IMR-90 (cell line): ENCODE data around the gene PAXX. TPM values are rescaled to one million over a fixed set of nuclear protein-coding genes. Genes with fewer than 3 reads are reported as not detected.

ENCODE experiments used
- ATAC-seq: fragments of 200-7000 bp; cut with Tn5 transposase; 2 replicates; pipeline ENCODE4 v1.9.1; 2020; ENCODE audit warnings: low read depth, mild to moderate bottlenecking, moderate library complexity
- BruUV-seq: library from RNA; stranded (reverse); fragments of 400-500 nt; replicated peaks from 2 replicates; lab custom pipeline; 2021; lab: Mats Ljungman, UMichigan
- CTCF ChIA-PET: fragments of 300-600 bp; formaldehyde crosslinking; extraction: SDS; loops from one replicate; lab custom pipeline; 2021; ENCODE audit warnings: antibody characterized with exemption; lab: Yijun Ruan, JAX
- POLR2A ChIA-PET: fragments of 300-600 bp; sonication (Branson Sonifier 250); formaldehyde crosslinking; loops from one replicate; lab custom pipeline; 2022; ENCODE audit warnings: antibody characterized with exemption; ENCODE audit not compliant: unreplicated experiment; lab: Charles Lee
- DNase-seq: peaks from one replicate; pipeline ENCODE4 v3.0.0; 2013
- H2AFZ ChIP-seq: replicated peaks from 2 replicates; pipeline ENCODE3; 2013; ENCODE audit warnings: low read length, mild to moderate bottlenecking; ENCODE audit not compliant: poor library complexity
- H2AK5ac ChIP-seq: 2 replicates; pipeline ENCODE4 v1.6.1; 2013; ENCODE audit warnings: low read depth, low read length, inconsistent platforms
- H2AK9ac ChIP-seq: replicated peaks from 2 replicates; pipeline ENCODE3; 2013; ENCODE audit warnings: mild to moderate bottlenecking, low read depth, low read length, moderate library complexity; ENCODE audit not compliant: poor library complexity
- H2BK120ac ChIP-seq: 2 replicates; pipeline ENCODE4 v1.6.1; 2013; ENCODE audit warnings: low read depth, low read length, inconsistent platforms
- H2BK15ac ChIP-seq: 3 replicates; pipeline ENCODE4 v1.6.1; 2013; ENCODE audit warnings: low read depth, low read length, inconsistent platforms
- H2BK20ac ChIP-seq: 2 replicates; pipeline ENCODE4 v1.6.1; 2013; ENCODE audit warnings: low read depth, mild to moderate bottlenecking, inconsistent platforms, low read length, moderate library complexity
- H2BK5ac ChIP-seq: 2 replicates; pipeline ENCODE4 v1.6.1; 2013; ENCODE audit warnings: mild to moderate bottlenecking, low read depth, low read length, inconsistent platforms; ENCODE audit not compliant: poor library complexity, severe bottlenecking
- H3K14ac ChIP-seq: replicated peaks from 2 replicates; pipeline ENCODE4 v1.6.1; 2013; ENCODE audit warnings: low read depth, low read length, inconsistent platforms
- H3K18ac ChIP-seq: 2 replicates; pipeline ENCODE4 v1.6.1; 2013; ENCODE audit warnings: low read depth, low read length, control low read depth
- H3K23ac ChIP-seq: 2 replicates; pipeline ENCODE4 v1.6.1; 2013; ENCODE audit warnings: low read depth, low read length, inconsistent platforms
- H3K27ac ChIP-seq: 2 replicates; pipeline ENCODE4 v1.5.1; 2013; ENCODE audit warnings: mild to moderate bottlenecking, control low read depth, low read length; ENCODE audit not compliant: insufficient read depth
- H3K27me3 ChIP-seq: 2 replicates; pipeline ENCODE4 v1.6.1; 2013; ENCODE audit warnings: low read length; ENCODE audit not compliant: control insufficient read depth, insufficient read depth
- H3K36me3 ChIP-seq: 2 replicates; pipeline ENCODE4 v1.6.1; 2013; ENCODE audit warnings: low read length, mixed read lengths; ENCODE audit not compliant: control insufficient read depth, insufficient read depth
- H3K4ac ChIP-seq: 2 replicates; pipeline ENCODE4 v1.6.1; 2013; ENCODE audit warnings: low read depth, low read length, inconsistent platforms
- H3K4me1 ChIP-seq: 2 replicates; pipeline ENCODE4 v1.6.1; 2013; ENCODE audit warnings: low read length, mixed read lengths; ENCODE audit not compliant: control insufficient read depth, insufficient read depth
- H3K4me2 ChIP-seq: 2 replicates; pipeline ENCODE4 v1.6.1; 2013; ENCODE audit warnings: low read depth, mild to moderate bottlenecking, control low read depth, low read length, moderate library complexity
- H3K4me3 ChIP-seq: 2 replicates; pipeline ENCODE4 v1.5.1; 2013; ENCODE audit warnings: low read depth, mild to moderate bottlenecking, control low read depth, low read length, moderate library complexity; ENCODE audit not compliant: insufficient read depth
- H3K56ac ChIP-seq: 2 replicates; pipeline ENCODE4 v1.6.1; 2013; ENCODE audit warnings: low read length, inconsistent platforms; ENCODE audit not compliant: insufficient read depth; ENCODE audit errors: extremely low read depth
- H3K79me1 ChIP-seq, 2 experiments: 2 replicates each; pipeline ENCODE4 v1.6.1; 2013; ENCODE audit warnings: low read length in 2 of 2, inconsistent platforms in 1 of 2, low read depth in 1 of 2
- H3K9ac ChIP-seq: 2 replicates; pipeline ENCODE4 v1.6.1; 2013; ENCODE audit warnings: low read depth, low read length, control low read depth
- H3K9me1 ChIP-seq: 2 replicates; pipeline ENCODE4 v1.6.1; 2013; ENCODE audit warnings: low read length, inconsistent platforms; ENCODE audit not compliant: insufficient read depth
- H3K9me3 ChIP-seq: 2 replicates; pipeline ENCODE4 v1.6.1; 2013; ENCODE audit warnings: low read length; ENCODE audit not compliant: control insufficient read depth, insufficient read depth
- H4K20me1 ChIP-seq: 2 replicates; pipeline ENCODE4 v1.6.1; 2013; ENCODE audit warnings: low read length, inconsistent platforms; ENCODE audit not compliant: insufficient read depth
- H4K5ac ChIP-seq: 2 replicates; pipeline ENCODE4 v1.6.1; 2013; ENCODE audit warnings: mild to moderate bottlenecking, low read depth, low read length, control low read depth
- H4K8ac ChIP-seq, 2 experiments: 2 replicates each; pipeline ENCODE4 v1.6.1; 2013; ENCODE audit warnings: low read depth in 2 of 2, low read length in 2 of 2, control low read depth in 1 of 2, inconsistent platforms in 1 of 2
- H4K91ac ChIP-seq: 2 replicates; pipeline ENCODE4 v1.6.1; 2013; ENCODE audit warnings: low read depth, low read length, inconsistent platforms; ENCODE audit not compliant: insufficient read depth
- RCOR1 ChIP-seq: IDR thresholded peaks from 2 replicates; pipeline ENCODE4 v1.6.1; 2012; ENCODE audit warnings: mild to moderate bottlenecking, low read length, improper control_type of control experiment; ENCODE audit not compliant: insufficient replicate concordance
- RFX5 ChIP-seq: IDR thresholded peaks from 2 replicates; pipeline ENCODE4 v1.8.0; 2012; ENCODE audit warnings: low read depth, mild to moderate bottlenecking, low read length, moderate library complexity
- WGBS, 2 experiments: methylation state at CpG; one replicate each; pipeline versions ENCODE4 v1.1.5 to v1.1.7; 2013; ENCODE audit warnings: missing lambda C conversion rate in 2 of 2; ENCODE audit not compliant: insufficient read length in 1 of 2; ENCODE audit errors: extremely low coverage in 2 of 2; 5-methylcytosine and 5-hydroxymethylcytosine counted together
- dilution Hi-C: fragments of 300-500 bp; cut with HindIII; formaldehyde crosslinking; loops from one replicate; pipeline ENCODE4 v1.14.3; 2018; ENCODE audit warnings: low sequenced_read_pairs; ENCODE audit not compliant: unreplicated experiment
- in situ Hi-C: fragments of 300-500 bp; cut with MboI; formaldehyde crosslinking; loops from 3 replicates; pipeline ENCODE4 v1.14.3; 2019; ENCODE audit warnings: low sequenced_read_pairs, inconsistent platforms, mixed read lengths
- intact Hi-C: fragments of 100-400 bp; cut with micrococcal nuclease; formaldehyde crosslinking; loops from 2 replicates; pipeline ENCODE4 v1.10.0; 2022
- polyA plus RNA-seq, 3 experiments: library from polyadenylated mRNA; depleted of rRNA; stranded (reverse); fragments of >200 nt; gene quantifications; 2 replicates each; pipeline ENCODE4 v1.2.3, GENCODE V29; 2012; ENCODE audit warnings: low replicate concordance in 1 of 3
- total RNA-seq: library from RNA; depleted of rRNA; stranded (reverse); fragments of >200 nt; gene quantifications from 2 replicates; pipeline ENCODE4 v1.2.3, GENCODE V29; 2012
- TF ChIP-seq, protein P1 (sequence below): fragments of 150-350 bp; IDR thresholded peaks from 2 replicates; pipeline ENCODE4 v1.6.1; 2017; ENCODE audit warnings: mild to moderate bottlenecking, antibody characterized with exemption, low read length, low read depth
- TF ChIP-seq, protein P2 (sequence below): fragments of 150-350 bp; IDR thresholded peaks from 2 replicates; pipeline ENCODE4 v1.6.1; 2016; ENCODE audit warnings: low read depth, mild to moderate bottlenecking, low read length, moderate library complexity, borderline replicate concordance

The PAXX gene
- total and polyA plus RNA-seq, 2 of the 4 experiments (the other 2 are of a cell fraction), result 5.7 to 24.6 TPM

DNA sequence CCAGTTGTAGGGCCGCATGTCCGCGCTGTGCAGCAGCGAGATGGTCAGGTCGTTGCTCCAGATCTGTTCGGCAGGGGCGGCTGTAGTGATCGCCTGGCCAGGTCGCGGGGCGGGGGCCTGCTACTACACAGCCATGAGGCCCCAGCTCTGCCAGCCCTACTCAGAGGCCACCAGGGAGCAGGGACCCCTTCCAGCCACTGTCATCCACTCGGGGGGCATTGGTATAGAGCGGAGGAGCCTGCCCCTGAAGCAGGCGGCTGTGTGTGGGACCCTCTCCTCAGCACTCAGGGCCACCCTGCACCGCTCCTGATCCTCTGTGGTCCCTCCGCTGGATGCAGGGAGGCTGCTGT lies 49.4 kb upstream of the PAXX start:
- Histone ChIP-seq H4K5ac (no peak overlapping the region), H2AK5ac (no peak overlapping the region), H4K91ac (no peak overlapping the region), H3K4ac (no peak overlapping the region), H4K20me1 (peaks cover 22% of the 10 kb centered on the region), H2BK5ac (no peak overlapping the region), H3K23ac (no peak overlapping the region), H2BK120ac (no peak overlapping the region), H3K27me3 (no peaks in the 10 kb centered on the region), H3K4me2 (peak overlapping the region; percentile 19; the same call in 1 of the 2 replicates), H2AFZ (no peak overlapping the region), H4K8ac (no peak overlapping the region), H2AK9ac (no peak overlapping the region), H3K4me3 (no peak overlapping the region), H2BK20ac (no peak overlapping the region), H3K79me1 (peaks cover 5 to 38% of the 10 kb centered on the region in 2 experiments), H3K9me3 (no peaks in the 10 kb centered on the region), H3K36me3 (peaks cover 42% of the 10 kb centered on the region), H3K18ac (no peak overlapping the region), H3K9ac (no peak overlapping the region), H3K4me1 (peaks cover 4% of the 10 kb centered on the region), H2BK15ac (no peak overlapping the region), H3K9me1 (peaks cover 8% of the 10 kb centered on the region), H3K14ac (no peak overlapping the region), H3K56ac (no peak overlapping the region), H3K27ac (no peak overlapping the region)
- DNase-seq (no peak), ATAC-seq (no peak)
- BruUV-seq, result no TSS peak
- intact Hi-C loops, result no loop called here
- WGBS, 2 experiments, result 85% methylated on average over 4 of the region's 16 CpGs; no CpG with 5 or more reads in 1 of the 2 experiments
- in situ Hi-C loops, result no loop called here
- no peak for TF ChIP-seq RFX5
- TF ChIP-seq, protein P1, sequence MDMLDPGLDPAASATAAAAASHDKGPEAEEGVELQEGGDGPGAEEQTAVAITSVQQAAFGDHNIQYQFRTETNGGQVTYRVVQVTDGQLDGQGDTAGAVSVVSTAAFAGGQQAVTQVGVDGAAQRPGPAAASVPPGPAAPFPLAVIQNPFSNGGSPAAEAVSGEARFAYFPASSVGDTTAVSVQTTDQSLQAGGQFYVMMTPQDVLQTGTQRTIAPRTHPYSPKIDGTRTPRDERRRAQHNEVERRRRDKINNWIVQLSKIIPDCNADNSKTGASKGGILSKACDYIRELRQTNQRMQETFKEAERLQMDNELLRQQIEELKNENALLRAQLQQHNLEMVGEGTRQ, result no peak
- TF ChIP-seq RCOR1, result no peak
- TF ChIP-seq, protein P2, sequence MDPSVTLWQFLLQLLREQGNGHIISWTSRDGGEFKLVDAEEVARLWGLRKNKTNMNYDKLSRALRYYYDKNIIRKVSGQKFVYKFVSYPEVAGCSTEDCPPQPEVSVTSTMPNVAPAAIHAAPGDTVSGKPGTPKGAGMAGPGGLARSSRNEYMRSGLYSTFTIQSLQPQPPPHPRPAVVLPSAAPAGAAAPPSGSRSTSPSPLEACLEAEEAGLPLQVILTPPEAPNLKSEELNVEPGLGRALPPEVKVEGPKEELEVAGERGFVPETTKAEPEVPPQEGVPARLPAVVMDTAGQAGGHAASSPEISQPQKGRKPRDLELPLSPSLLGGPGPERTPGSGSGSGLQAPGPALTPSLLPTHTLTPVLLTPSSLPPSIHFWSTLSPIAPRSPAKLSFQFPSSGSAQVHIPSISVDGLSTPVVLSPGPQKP, result no peak
- POLR2A ChIA-PET, result no interaction called here
- dilution Hi-C loops, result no loop called here
- CTCF ChIA-PET, result no interaction called here
